SHP77 (cell line): ENCODE results near the gene WDR86.

Experiments used
- DNase-seq, 2 experiments: peaks; one replicate each; lab custom pipeline; 2025; lab: John Stamatoyannopoulos, UW

The WDR86 gene

DNA sequence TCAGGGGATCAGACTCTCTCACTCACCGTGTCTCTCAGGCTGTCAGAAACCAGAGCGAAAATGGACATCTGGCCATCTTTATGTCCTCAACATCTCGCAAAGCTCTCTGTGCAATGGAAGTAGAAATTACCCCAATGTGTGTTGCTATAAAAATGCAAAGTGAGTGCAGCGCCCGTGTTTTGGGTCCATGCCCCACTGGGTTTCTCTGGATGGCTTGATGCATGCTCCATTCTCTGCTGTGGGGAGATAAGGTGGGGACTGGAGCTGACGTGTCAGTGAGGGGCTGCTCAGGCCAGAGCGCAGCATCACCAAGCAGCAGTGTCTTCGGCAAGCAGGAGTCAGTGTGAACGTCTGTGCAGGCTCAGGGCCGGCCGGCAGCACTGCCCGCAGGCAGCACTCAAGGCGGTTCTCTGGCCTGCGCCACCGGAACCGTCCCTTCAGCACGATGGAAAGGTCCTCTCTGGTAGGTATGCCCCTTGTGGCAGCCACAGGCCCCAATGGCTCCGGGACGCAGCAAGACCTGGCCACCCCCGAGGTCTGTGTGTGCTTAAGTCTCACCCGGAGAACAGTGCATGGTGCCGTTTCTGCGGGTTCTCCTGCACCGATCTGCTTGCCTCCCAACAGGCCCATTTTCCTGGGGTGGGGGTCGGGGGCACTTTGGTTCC is 30.2 kb downstream of the WDR86 start:
- no peak for DNase-seq

DNA sequence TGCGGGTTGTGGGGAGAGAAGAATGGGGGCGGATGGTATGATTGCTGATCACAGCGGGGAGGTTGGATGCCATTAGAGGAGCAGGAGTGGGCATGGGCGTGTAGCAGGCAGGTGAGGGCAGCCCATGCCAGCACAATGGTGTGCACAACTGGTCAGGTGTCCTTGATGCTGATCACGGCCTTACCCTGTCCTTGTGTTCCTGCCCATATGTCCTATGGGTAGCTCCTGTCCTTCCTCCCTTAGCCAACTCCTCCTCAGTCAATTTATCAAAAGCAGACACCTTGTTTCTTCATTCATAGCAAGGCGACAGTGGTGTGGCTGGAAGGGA is 30.7 kb downstream of the WDR86 start:
- no peak for DNase-seq

- no peak for DNase-seq
These were observed 31.2 kb downstream of the WDR86 start for GRCh38 chr7:151378496-151379192.

- no peak for DNase-seq
These were observed 31.8 kb downstream of the WDR86 start for GRCh38 chr7:151378011-151378410.

- no peak for DNase-seq
These were observed 32.4 kb downstream of the WDR86 start for GRCh38 chr7:151377406-151377805.

- no peak for DNase-seq
These were observed 33.5 kb downstream of the WDR86 start for GRCh38 chr7:151376218-151376902.

DNA sequence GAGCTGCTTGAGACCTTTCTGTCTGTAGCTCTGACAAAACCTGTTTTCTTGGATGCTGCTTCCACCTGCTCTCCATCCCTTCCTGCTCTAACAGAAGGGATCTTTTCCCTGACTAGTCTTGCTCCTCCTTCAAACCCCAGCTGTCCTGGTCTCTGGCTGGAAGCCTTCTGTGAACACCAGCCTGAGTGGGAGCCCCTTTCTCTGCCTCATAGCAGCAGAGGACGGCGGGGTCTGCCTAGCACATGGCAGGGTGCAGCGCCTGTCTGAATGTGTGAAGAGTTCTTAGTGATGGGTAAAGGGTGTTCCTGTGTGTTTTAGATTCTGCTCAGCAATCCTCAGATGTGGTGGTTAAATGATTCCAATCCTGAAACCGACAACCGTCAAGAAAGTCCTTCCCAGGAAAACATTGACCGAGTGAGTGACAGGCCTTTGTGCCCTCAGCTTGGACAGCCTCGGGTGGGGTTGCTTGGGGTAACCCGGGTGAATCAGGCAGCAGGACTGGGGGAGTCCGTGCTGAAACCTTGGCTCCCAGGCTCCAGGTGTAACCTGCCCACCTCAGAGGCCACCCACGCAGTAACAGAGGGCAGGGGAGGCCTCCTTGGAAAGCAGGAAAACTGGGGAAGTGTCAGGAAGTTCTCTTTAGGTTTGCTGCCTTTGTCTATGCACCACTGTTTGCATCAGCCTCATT is 34.2 kb downstream of the WDR86 start:
- DNase-seq, result no peak

- DNase-seq, result no peak
These were observed 35.1 kb downstream of the WDR86 start for GRCh38 chr7:151374726-151375125.

DNA sequence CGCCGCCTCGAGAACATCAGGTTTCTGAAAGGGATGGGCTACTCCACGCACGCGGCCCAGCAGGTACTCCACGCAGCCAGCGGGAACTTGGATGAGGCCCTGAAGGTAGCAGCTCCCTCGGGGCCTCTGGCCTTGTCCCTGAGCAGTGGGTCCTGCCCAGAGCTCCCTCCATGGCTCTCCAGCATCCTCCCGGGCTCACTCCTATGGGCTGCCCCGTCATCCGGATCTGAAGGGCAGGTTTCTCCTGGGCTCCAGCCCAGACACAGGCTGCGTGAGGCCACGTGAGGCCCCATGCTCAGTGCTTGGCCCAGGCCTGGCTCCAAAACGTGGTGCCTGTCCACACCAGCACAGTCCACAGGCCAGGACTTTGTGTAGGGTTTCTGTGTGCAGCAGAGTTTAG is 35.7 kb downstream of the WDR86 start:
- DNase-seq, result no peak

DNA sequence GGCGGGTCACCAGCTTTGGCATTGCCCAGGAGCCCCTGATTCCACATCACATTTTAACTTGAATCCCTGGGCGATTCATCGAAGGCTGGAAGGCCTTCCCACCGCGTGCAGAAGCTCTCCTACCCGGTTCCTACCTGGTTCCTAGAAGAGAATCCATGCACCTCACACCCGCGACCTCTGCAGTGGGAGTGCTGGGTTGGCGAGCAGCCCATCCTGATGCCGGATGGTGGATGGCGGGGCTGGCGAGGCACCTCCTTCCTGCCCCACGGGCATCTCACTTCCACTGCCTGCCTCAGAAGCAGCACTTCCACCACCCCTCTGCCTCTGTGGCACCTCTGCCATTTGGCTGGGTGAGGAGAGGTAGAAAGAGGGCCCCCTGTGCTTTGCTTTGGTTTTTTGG is 36.2 kb downstream of the WDR86 start:
- DNase-seq, result no peak

- no peak for DNase-seq
These were observed 37.1 kb downstream of the WDR86 start for GRCh38 chr7:151372612-151373265.

DNA sequence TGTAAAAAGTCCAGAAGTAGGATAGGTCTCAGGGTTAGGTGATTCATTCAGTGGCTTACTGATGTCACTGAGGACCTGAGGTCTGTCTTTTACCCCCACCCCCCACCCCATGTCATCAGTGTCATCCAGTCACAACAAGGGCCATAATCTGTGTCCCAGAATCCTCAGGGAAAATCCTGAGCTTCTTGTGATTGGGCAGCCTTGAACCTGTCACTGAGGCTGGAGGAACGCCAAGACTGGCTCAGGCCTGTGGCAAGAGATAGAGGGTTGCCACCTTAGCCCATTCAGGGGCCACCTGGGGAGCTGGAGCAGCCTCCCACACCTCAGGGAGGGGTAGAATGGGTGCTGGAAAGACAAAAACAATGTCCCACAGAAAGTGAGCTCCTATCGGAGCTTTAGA is 38.6 kb downstream of the WDR86 start:
- no peak for DNase-seq

DNA sequence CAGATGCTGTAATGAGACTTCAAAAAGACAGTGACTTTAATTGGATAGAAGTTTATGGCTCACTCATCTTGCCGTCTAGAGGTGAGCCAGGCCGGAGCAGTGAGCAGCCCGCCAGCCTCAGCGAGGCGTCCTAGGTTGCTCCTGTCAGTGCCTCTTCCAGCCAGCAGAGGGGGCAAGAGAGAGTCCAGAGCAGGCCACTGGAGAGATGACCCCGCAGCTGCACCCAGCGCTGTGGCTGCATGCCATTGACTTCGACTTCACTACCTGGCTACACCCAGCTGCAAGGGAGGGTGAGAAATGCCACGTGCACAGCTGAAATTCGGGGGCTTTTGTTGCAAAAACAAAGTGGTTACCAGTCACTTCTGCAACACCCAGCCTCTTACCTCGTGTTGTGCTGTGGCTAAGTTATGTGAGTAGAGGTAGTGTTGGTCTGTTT is 41.7 kb downstream of the WDR86 start:
- peak; percentile 67 to 74 for DNase-seq

DNA sequence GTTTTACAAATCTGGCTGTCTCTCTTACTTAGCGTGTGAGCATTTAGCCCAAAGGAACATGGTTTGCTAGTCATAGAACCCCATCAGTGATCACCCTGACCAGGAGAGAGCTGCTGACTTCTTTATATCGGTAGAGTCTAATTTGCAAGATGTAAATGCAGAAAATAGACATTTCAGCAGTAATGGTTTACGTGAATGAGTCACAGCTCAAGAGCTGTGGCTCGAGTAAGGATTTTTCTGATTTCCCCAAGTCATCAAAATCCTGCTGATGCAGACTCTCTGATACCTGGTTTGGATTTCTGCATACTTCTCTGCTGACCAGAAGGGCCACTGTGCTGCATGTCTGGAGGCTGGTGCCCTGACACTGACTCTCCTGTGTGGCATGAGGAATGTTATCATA is 42.6 kb downstream of the WDR86 start:
- no peak for DNase-seq

DNA sequence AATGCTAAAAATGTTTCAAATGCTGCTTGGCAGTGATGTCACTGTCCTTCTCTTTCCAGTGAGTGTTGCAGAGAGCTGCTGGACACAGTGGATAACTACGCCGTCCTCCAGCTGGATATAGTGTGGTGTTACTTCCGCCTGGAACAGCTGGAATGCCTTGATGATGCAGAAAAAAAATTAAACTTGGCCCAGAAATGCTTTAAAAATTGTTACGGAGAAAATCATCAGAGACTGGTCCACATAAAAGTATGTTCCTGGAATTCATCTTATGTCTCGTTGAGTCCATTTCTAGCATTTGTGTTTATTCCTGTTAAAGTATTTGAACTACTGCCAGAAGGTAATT is 43.0 kb downstream of the WDR86 start:
- DNase-seq, result no peak

GRCh38 chr7:151366166-151366879 is 43.5 kb downstream of the WDR86 start:
- no peak for DNase-seq

- DNase-seq, result no peak
These were observed 46.7 kb downstream of the WDR86 start for GRCh38 chr7:151363182-151363581.

- DNase-seq, result no peak
These were observed 48.5 kb downstream of the WDR86 start for GRCh38 chr7:151361193-151361959.

GRCh38 chr7:151352512-151352911 is 57.3 kb downstream of the WDR86 start:
- no peak for DNase-seq

DNA sequence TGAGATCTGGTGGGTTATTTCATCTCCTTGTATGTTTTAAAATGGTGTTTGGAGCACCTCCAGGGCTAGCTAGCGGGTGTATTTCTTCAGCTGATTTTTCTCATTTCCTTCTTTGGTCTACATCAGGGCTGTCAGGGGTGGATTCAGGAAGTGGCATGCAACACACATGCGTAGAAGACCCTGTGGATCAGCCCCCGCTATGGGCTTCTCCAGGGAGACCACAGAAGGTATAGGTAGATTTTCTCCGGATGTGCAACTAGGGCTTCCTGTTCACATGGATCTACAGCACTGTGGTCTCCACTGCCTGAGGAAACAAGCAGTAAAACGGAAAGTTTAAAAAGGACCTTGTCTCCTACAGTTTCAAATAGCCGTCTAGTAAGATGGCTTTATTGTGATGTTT is 57.9 kb downstream of the WDR86 start:
- no peak for DNase-seq

- peak in 1 of 2 experiments; percentile 4 for DNase-seq
These were observed 58.8 kb downstream of the WDR86 start for GRCh38 chr7:151351027-151351426.
